ENCODE measurements around the gene PIH1D1.
"Not testable (repeated sequence)": the region's sequence is repeated elsewhere in the genome, so short reads cannot be mapped to it uniquely, and the experiment has no call there.

PIH1D1 gene

DNA sequence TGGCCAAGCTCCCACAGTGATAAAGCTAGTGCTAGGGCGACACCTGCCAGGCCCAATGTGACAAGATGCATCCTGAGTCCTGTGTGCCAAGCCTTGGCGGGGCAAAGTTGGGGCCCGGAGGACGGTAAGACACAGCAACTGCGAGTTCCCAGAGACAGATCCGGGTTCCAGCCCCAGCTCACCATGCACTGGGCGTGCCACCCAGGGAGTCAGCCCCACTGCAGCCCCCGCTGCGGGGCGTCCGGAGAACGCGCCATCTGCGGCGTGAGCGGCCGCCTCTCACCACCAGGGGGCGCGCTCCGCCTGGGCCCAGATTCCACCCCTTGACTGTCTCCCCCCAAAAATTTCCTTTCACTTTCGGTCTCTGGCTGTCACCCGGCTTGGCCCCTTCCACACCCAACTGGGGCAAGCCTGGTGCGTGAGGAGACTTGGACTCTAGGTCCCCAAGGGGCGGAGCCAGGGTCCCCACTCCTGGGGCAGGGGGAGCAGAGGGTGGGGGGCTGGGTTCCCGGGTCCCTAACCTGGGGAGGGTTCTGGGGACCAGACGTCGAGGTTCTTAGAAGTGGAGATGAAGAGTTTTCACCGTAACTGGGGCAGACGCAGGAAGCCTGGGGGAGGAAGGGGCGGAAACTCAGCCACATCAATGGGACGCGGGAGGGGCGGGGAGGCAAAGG, 22.4 kb upstream of the PIH1D1 start, which contains the start of gene FLT3LG:
FLT3LG (plus strand) TSS at position 348 of the 674 bp plus-strand sequence. CDS start 425 bp downstream, outside the sequence.
- Histone ChIP-seq H3K4me2 (ENCODE audit: low read depth, low read length, poor library complexity, severe bottlenecking) (peak within 1 kb of the TSS; percentile 100), H3K4me1 (ENCODE audit: insufficient read depth, low read length, poor library complexity, severe bottlenecking) (peaks cover 48% of the 10 kb centered on the region), H3K27me3 (ENCODE audit: insufficient read depth, low read length, poor library complexity, severe bottlenecking) (no peaks in the 10 kb centered on the region), H3K9me2 (replicated peaks; ENCODE audit: low read depth, low read length) (no peaks in the 10 kb centered on the region), H3K79me2 (ENCODE audit: insufficient read depth, low read length) (no peaks in the 10 kb centered on the region), H4K20me1 (ENCODE audit: insufficient read depth, low read length, poor library complexity, severe bottlenecking) (no peaks in the 10 kb centered on the region), H3K9ac (ENCODE audit: low read depth, low read length, poor library complexity, severe bottlenecking) (peak within 1 kb of the TSS; percentile 85), H2AFZ (ENCODE audit: low read length) (peak within 1 kb of the TSS; percentile 82), H3F3A (ENCODE audit: low read depth) (peaks cover 15% of the 10 kb centered on the region), H3K9me3 (ENCODE audit: insufficient read depth, low read depth, low read length) (no peaks in the 10 kb centered on the region), H3K36me3 (ENCODE audit: insufficient read depth, low read length) (no peaks in the 10 kb centered on the region), H3K4me3 (ENCODE audit: low read length, poor library complexity, severe bottlenecking) (peak within 1 kb of the TSS; percentile 90)
- no peak for TF ChIP-seq EZH2phosphoT487 (IDR thresholded peaks at IDR 0.05; ENCODE audit: borderline replicate concordance)
- TF ChIP-seq, protein P1, sequence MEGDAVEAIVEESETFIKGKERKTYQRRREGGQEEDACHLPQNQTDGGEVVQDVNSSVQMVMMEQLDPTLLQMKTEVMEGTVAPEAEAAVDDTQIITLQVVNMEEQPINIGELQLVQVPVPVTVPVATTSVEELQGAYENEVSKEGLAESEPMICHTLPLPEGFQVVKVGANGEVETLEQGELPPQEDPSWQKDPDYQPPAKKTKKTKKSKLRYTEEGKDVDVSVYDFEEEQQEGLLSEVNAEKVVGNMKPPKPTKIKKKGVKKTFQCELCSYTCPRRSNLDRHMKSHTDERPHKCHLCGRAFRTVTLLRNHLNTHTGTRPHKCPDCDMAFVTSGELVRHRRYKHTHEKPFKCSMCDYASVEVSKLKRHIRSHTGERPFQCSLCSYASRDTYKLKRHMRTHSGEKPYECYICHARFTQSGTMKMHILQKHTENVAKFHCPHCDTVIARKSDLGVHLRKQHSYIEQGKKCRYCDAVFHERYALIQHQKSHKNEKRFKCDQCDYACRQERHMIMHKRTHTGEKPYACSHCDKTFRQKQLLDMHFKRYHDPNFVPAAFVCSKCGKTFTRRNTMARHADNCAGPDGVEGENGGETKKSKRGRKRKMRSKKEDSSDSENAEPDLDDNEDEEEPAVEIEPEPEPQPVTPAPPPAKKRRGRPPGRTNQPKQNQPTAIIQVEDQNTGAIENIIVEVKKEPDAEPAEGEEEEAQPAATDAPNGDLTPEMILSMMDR (conservative IDR thresholded peaks at IDR 0.05; ENCODE audit: low read length): peak; percentile 94

DNA sequence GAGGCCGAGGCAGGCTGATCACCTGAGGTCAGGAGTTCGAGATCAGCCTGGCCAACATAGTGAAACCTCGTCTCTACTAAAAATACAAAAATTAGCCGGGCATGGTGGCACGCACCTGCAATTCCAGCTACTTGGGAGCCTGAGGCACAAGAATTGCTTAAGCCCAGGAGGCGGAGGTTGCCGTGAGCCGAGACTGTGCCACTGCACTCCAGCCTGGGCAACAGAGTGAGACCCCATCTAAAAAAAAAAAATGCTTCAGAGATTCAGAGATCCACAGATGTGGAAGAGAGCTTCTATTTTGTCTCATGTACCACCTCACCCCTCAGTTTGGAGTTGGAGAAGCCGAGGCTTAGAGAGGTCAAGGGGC, 21.9 kb upstream of the PIH1D1 start:
- H3K4me3 ChIP-seq (ENCODE audit: low read length, poor library complexity, severe bottlenecking): peak overlapping the region; percentile 90
- H3K79me2 ChIP-seq (ENCODE audit: insufficient read depth, low read length); H3K27me3 ChIP-seq (ENCODE audit: insufficient read depth, low read length, poor library complexity, severe bottlenecking); H3K9me3 ChIP-seq (ENCODE audit: insufficient read depth, low read depth, low read length); H4K20me1 ChIP-seq (ENCODE audit: insufficient read depth, low read length, poor library complexity, severe bottlenecking); H3K9me2 ChIP-seq (replicated peaks; ENCODE audit: low read depth, low read length); H3K36me3 ChIP-seq (ENCODE audit: insufficient read depth, low read length): not testable (repeated sequence)
- peaks cover 20% of the 10 kb centered on the region for H3F3A ChIP-seq (ENCODE audit: low read depth)
- H2AFZ ChIP-seq (ENCODE audit: low read length): peak overlapping the region; percentile 82
- peak overlapping the region; percentile 85 for H3K9ac ChIP-seq (ENCODE audit: low read depth, low read length, poor library complexity, severe bottlenecking)
- H3K4me2 ChIP-seq (ENCODE audit: low read depth, low read length, poor library complexity, severe bottlenecking): peak overlapping the region; percentile 100
- H3K4me1 ChIP-seq (ENCODE audit: insufficient read depth, low read length, poor library complexity, severe bottlenecking): peaks cover 53% of the 10 kb centered on the region

DNA sequence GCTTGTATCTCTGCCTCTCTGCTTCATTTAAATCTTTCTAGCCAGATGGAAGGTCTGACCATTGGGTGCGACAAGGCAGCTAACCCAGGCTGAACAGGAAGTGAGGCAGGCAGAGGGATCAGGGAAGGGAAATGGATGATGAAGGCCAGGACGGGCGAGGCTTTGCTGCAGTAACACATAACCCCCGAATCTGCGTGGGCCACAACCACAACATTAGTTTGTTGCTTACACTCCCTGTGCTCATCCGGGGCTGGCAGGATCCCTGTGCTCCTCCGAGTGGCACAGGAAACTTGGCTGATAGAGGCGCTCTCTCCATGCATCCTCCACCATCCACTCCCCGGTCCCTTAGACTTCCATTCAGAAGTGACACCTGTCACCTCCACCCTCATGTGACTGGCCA, 21.3 kb upstream of the PIH1D1 start:
- Histone ChIP-seq H3F3A (ENCODE audit: low read depth) (peaks cover 21% of the 10 kb centered on the region), H3K9me3 (ENCODE audit: insufficient read depth, low read depth, low read length) (no peaks in the 10 kb centered on the region), H4K20me1 (ENCODE audit: insufficient read depth, low read length, poor library complexity, severe bottlenecking) (no peaks in the 10 kb centered on the region), H3K4me2 (ENCODE audit: low read depth, low read length, poor library complexity, severe bottlenecking) (peak overlapping the region; percentile 100), H3K9ac (ENCODE audit: low read depth, low read length, poor library complexity, severe bottlenecking) (peak overlapping the region; percentile 85), H3K4me3 (ENCODE audit: low read length, poor library complexity, severe bottlenecking) (no peak overlapping the region), H3K27me3 (ENCODE audit: insufficient read depth, low read length, poor library complexity, severe bottlenecking) (no peaks in the 10 kb centered on the region), H3K36me3 (ENCODE audit: insufficient read depth, low read length) (no peaks in the 10 kb centered on the region), H2AFZ (ENCODE audit: low read length) (no peak overlapping the region), H3K79me2 (ENCODE audit: insufficient read depth, low read length) (no peaks in the 10 kb centered on the region), H3K9me2 (replicated peaks; ENCODE audit: low read depth, low read length) (no peaks in the 10 kb centered on the region), H3K4me1 (ENCODE audit: insufficient read depth, low read length, poor library complexity, severe bottlenecking) (peaks cover 59% of the 10 kb centered on the region)
- TF ChIP-seq, protein P1 (conservative IDR thresholded peaks at IDR 0.05; ENCODE audit: low read length): no peak
- TF ChIP-seq EZH2phosphoT487 (IDR thresholded peaks at IDR 0.05; ENCODE audit: borderline replicate concordance): no peak

DNA sequence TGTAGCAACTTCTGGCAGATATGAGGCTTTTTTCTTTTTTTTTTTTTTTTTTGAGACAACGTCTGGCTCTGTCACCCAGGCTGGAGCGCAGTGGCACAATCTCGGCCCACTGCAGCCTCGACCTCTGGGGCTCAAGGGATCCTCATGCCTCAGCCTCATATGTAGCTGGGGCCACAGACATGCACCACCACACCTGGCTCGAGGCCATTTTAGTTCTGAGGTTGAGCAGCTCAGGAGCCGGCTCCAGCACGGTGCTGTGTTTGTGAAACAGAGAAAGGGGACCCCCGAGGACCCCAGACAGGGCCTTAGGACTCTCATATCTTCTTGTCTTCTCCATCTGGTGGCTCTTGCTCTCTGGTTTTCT, 19.0 kb upstream of the PIH1D1 start:
- H3K4me1 ChIP-seq (ENCODE audit: insufficient read depth, low read length, poor library complexity, severe bottlenecking): peaks cover 54% of the 10 kb centered on the region
- H2AFZ ChIP-seq (ENCODE audit: low read length): no peak overlapping the region
- H4K20me1 ChIP-seq (ENCODE audit: insufficient read depth, low read length, poor library complexity, severe bottlenecking): no peaks in the 10 kb centered on the region
- H3F3A ChIP-seq (ENCODE audit: low read depth): peaks cover 19% of the 10 kb centered on the region
- peak overlapping the region; percentile 39 for H3K4me3 ChIP-seq (ENCODE audit: low read length, poor library complexity, severe bottlenecking)
- H3K9ac ChIP-seq (ENCODE audit: low read depth, low read length, poor library complexity, severe bottlenecking): peak overlapping the region; percentile 60
- no peaks in the 10 kb centered on the region for H3K9me2 ChIP-seq (replicated peaks; ENCODE audit: low read depth, low read length)
- H3K27me3 ChIP-seq (ENCODE audit: insufficient read depth, low read length, poor library complexity, severe bottlenecking): no peaks in the 10 kb centered on the region
- no peaks in the 10 kb centered on the region for H3K36me3 ChIP-seq (ENCODE audit: insufficient read depth, low read length)
- peak overlapping the region; percentile 68 for H3K4me2 ChIP-seq (ENCODE audit: low read depth, low read length, poor library complexity, severe bottlenecking)
- no peaks in the 10 kb centered on the region for H3K79me2 ChIP-seq (ENCODE audit: insufficient read depth, low read length)
- no peak for TF ChIP-seq EZH2phosphoT487 (IDR thresholded peaks at IDR 0.05; ENCODE audit: borderline replicate concordance)
- TF ChIP-seq, protein P1 (conservative IDR thresholded peaks at IDR 0.05; ENCODE audit: low read length): no peak
- no peaks in the 10 kb centered on the region for H3K9me3 ChIP-seq (ENCODE audit: insufficient read depth, low read depth, low read length)

Data from Loucy (cell line).